GM21786 (cell line): ENCODE measurements around the gene SGSM2.

ENCODE experiments used
- ATAC-seq: cut with Tn5 transposase; IDR thresholded peaks from one replicate; pipeline ENCODE4 v1.9.1; 2021; ENCODE audit not compliant: unreplicated experiment

The SGSM2 gene

DNA sequence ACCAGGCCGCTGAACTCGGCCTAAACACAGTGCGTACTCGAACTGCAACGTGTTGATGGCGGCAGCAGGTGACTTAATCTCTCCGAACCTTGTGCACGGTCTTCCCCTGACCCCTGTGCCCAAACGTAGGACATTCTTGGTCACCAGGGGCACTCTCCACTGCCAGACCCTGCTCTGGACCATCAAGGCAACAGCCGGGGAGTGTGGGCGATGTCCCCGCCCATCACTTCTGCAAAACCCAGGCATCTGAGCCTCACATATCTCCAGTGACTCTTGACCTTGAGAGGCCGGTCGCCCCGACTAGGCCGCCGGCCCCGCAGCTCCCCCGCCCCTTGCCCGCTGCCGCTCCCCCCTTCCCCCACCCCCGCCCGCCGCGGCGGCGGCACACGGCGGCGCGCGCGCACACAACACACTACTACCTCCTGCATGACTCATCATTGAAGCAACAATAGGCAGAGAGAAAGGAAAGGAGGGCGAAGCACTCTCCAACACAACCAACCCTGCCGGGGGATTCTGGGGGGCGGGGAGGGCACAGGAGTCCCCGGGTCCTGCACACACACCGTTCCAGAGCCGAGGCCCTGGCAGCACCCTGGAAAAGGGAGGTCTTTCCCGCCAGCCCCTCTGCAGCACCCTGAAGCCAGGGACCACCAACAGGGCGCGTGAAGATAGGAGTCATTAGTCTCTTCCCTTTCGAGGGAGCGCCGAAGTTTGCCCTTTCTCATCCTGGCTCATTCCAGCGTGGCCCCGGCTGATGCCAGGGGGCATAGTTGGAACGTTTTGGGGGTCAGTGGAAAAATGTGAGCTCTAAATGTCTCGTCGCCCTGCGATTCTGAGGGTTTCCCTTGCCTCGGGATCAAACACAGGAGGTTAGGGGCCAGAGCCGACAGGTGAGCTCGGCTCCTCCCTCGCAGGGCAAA, 61.6 kb downstream of the SGSM2 start:
- no peak for ATAC-seq

- ATAC-seq, result peak; percentile 30
Measured at GRCh38 chr17:2399572-2400473, 62.5 kb downstream of the SGSM2 start.

DNA sequence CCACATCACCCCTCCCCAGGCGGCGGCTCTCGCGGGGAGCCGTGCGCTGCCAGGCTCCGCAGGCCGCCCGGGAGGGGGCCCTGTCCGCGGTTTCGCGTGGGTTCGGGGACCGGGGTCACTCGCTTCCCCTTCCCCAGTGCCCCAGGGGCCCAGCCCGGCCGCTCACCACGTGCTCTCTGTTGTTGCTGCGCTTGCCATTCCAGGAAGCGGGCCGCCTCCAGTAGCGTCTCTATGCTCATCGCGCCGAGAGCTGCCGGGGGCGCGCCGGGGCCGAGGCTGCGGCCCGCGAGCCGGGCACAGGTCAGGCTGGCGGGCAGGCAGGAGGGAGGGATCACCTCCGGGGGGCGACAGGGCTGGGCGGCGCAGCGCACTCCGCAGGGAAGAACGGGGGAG, 63.2 kb downstream of the SGSM2 start:
- no peak for ATAC-seq

DNA sequence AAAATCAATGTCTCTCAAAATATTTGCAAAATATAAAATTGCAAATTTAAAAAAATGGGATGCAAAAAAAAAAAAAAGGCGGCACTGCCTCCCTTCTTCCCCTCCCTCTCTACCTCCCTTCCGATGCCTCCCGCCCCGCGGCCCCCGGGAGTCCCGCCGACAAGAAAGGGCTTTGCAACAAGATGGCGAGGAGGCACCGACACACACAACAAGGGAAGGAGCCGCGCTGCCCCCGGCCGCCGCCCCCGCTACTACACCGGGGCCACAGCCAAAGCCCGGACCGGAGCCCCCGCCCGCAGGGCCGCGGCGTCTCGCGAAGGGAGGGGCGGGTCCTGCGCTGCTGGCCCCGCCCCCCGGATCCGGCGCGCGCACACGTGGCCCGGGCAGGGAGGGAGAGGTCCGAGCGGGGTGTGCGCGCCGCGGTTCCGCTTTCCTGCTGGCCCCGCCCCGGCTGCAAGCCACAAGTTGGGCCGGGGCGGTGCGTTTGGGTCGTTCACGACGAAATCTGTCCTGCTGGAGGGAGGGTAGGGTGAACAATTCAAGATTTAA, 63.6 kb downstream of the SGSM2 start, which contains the start of gene MNT:
TSS of gene MNT (minus strand) at position 184 of the 549 bp plus-strand sequence. CDS start 348 bp downstream, outside the sequence.
- ATAC-seq, result peak; percentile 22

DNA sequence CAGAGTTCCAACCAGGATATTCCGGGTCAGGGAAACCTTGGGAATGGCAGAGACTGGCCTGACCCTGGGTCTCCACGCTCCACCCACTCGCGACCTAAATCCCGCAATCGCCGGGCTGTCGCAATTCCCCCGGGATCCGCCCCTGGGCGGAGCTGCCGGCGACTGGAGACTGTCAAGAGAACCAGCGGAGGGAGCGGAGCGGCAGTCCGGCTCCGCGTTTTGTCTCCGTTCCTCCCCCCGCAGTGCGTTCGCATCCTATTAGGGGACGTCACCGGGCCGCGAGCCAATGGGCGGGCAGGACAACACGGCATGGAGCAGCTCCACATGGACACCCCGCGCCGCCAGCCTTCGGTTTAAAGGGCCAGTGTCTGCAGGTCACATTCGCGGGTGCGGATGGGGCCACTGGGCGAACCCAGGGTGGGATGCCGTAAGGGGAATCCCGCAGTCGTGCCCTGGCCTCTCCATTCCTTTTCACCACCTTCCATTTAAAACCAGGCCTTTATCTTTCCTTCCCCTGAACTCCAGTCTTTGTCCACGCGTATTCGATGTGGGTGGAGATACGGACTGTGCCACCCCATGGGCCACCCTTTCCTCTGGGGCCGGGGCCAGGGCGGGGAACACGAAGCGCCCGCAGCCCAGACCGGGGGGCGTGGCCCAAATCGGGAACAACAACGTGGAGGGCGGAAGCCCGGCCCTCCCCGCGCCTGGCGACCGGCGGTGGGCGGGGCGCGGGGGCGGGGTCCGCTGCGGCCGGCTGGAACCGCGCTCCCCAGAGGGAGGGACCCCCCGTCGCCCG, 64.3 kb downstream of the SGSM2 start:
- peak; percentile 49 for ATAC-seq

DNA sequence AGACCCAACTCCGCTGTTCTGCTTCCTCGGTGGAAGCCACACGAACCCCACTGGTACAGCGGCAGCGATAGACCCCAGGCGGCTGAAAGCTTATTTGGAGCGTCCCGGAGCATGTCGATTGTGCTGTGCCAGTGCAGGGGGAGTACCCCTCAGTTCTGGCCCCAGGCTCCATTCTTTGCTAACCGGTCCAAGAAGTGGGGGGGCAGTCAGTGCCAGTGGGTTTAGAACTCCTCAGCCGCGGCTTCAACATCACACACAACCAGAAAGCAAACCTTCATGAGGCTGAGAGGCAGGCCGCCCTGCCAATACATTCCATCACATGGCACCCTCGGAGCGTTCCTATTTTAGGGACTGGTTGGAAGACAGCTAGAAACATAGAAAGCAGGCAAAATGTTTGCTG, 65.2 kb downstream of the SGSM2 start:
- no peak for ATAC-seq

DNA sequence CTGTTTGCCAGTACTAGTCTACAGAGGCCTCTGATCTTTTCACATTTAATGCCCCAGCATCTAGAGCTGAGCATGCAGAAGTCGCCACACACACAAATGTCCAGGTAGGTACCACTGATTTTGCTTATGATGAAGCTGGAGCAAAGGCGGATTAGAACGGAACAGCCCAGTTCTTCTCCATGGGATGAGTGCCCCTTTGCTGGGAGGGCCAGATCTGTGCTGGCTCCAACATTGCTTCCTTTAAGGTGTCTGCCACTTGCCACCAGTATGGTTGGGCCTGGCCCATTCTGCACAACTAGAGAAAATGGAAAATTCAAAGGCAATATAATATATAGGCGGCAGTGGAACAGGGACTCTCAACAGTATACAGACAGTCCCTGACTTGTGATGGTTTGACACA, 65.7 kb downstream of the SGSM2 start:
- ATAC-seq, result no peak

GRCh38 chr17:2405247-2405926, 68.1 kb downstream of the SGSM2 start:
- ATAC-seq, result no peak

DNA sequence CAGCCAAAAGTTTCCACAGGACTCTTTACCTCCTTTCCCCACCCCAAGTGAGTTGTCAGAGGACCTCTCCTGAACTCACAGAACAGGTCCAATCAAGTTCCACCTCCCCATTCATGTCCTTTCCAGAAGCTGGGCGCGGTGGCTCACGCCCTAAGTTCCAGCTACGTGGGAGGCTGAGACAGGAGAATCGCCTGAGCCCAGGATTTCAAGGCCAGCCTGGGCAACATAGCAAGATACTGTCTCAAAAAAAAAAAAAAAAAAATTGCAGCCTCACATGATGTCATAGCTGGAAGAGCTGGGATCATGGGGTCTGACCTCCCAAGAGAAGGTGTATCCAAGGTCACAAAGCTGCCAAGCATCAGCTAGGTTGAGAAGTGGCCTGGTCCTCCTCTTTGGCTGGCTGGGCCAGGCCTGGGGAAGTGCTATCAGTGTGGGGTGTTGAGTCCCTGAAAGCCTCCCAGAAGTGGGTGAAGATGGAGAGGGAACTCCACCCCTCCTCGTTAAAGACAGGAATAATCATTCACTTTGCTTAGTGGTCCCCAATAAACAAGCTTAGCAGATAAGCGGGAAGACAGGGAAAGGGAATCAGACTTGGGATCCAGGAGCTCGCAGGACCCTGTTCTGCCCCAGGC, 69.1 kb downstream of the SGSM2 start:
- ATAC-seq, result no peak

DNA sequence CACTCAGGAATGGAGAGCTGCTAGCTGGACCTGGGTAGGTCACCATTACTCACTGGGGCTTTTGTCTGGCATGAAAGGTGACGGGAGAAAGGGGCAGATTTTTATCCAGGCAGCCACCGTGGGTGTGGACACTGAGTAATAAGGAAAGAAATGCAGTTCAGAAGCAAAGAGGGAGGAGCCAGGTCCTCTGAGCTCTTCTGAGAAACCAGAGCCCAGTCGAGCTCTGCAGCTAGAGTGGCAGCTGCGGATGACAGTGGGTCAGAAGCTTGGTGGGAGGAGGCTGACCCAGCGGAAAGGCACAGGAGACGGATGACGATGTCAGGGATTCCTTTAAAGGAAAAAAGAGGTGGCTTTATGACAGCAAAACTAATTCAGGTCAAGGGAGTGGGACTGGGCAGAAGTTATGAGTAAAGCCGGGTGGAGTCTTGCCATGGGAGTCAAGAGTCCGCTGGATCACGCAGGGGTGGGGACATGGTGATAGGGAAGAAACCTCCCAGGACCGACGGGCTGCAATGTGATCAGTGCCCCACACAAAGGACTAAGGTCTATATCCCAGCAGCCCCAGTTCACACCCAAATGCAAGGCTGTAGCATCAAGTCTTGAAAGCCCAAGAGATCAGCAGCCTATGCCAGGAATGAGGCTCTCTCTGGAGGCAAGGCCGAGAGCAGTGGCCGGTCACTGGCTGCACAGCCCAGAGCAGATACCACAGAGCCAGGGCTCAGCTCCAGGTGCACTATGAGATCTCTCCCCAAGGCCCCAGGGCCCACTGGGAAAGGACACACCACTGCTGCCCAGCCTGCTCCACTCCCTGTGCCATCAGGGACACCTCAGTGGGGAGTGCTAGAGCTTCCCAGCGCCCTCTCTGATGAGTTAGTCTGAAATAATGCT, 69.8 kb downstream of the SGSM2 start:
- ATAC-seq, result no peak

DNA sequence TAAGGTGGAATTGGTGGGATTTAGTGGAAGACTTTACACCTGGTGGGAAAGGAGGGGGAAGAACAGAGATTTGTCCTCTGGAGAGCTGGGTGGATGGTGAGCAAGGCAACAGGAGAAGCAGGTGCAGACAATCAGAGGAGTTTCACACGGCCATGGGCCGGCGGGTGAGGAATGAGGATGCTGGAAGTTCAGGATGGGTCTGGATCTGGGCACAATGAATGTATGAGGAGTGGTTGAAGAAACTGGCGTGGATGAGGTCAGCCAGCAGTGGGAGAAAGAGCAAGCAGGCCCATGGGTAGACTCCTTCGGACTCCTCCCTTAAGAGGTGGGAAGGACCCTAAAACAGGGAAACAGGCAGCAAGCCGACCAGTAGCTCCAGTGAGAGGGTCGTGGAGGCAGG, 73.7 kb downstream of the SGSM2 start:
- ATAC-seq, result no peak

GRCh38 chr17:2412561-2413021, 75.3 kb downstream of the SGSM2 start:
- ATAC-seq, result no peak

- no peak for ATAC-seq
Measured at GRCh38 chr17:2414446-2415064, 77.3 kb downstream of the SGSM2 start.

DNA sequence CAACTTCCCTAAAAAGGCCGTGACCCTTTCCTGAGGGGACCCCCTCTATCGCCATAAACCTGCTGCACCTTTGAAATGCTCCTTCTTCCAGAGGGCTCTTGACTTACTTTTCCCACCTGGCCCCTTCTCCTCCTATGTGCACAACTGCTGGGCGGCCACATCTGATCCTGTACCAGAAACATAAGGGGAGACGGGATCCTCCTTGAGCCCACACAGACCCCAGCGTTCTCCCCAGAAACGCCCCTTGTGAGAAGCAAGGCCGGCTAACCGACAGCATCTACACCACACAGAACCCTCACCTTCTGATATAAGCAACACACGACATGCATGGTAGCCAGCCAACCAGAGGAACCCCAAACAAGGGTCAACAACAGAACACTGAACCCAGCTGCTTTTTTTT, 77.8 kb downstream of the SGSM2 start:
- ATAC-seq, result no peak

DNA sequence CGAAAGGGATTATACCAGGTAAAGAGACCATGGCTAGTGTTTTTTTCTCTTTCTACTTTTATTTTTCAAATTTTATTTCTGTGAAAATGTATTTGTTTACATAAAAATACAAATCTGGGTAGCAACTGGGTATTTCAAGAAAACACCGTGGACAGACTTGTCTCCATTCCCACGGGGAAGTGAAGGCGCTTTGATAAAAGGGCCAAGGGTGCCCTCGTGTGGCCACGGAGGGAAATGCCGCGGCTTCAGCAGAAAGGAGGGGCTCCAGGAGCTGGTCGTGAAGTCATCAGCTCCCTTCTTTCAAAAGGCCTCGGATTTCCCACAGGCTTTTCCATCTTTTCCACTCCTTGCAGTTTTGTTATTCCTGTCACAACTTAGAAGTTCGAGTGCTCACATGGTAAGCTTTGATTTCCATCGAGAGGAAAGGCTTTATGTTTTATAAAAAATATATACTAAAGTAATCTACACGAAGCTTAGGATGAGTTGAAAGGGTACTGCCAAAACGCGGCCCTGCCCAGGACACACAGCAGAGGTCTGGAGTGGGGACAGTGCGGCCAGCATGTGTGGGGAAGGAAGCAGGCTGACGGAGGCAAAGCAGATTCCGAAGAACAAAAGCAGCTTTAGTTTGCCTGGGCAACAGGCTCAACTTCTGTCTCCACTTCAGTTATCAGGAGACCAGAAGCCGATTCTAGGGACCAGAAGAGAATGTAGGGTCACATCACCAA, 78.9 kb downstream of the SGSM2 start:
- no peak for ATAC-seq

- ATAC-seq, result no peak
Measured at GRCh38 chr17:2418572-2418971, 81.3 kb downstream of the SGSM2 start.

- no peak for ATAC-seq
Measured at GRCh38 chr17:2419486-2419885, 82.2 kb downstream of the SGSM2 start.
